Fibroblast of mammary gland (primary cell): Measurements from ENCODE around the gene NFATC2.

ENCODE experiments used
- DNase-seq: peaks from one replicate; pipeline ENCODE4 v3.0.0-alpha.2; 2010; ENCODE audit warnings: low read depth
- H3K4me3 ChIP-seq: 2 replicates; pipeline ENCODE4 v1.5.1; 2011; ENCODE audit warnings: low read depth, mild to moderate bottlenecking, low read length, moderate library complexity; ENCODE audit not compliant: control insufficient read depth
- CTCF ChIP-seq: conservative IDR thresholded peaks from 2 replicates; pipeline ENCODE4 v1.5.1; 2011; ENCODE audit warnings: low read depth, low read length, inconsistent platforms; ENCODE audit not compliant: control insufficient read depth, insufficient read depth

Gene NFATC2

GRCh38 chr20:51420111-51420510 lies 122.4 kb downstream of the NFATC2 start:
- no peak for TF ChIP-seq CTCF
- H3K4me3 ChIP-seq = no peak overlapping the region
- peak; percentile 53 for DNase-seq

- DNase-seq = no peak
- TF ChIP-seq CTCF = no peak
- H3K4me3 ChIP-seq = no peak overlapping the region
Observed at GRCh38 chr20:51419646-51420045, 122.9 kb downstream of the NFATC2 start.

- no peak for DNase-seq
- no peak for TF ChIP-seq CTCF
- no peak overlapping the region for H3K4me3 ChIP-seq
Observed at GRCh38 chr20:51419231-51419630, 123.3 kb downstream of the NFATC2 start.

GRCh38 chr20:51418137-51418529 lies 124.4 kb downstream of the NFATC2 start:
- DNase-seq = no peak
- no peak for TF ChIP-seq CTCF
- no peak overlapping the region for H3K4me3 ChIP-seq

GRCh38 chr20:51417250-51418136 lies 125.0 kb downstream of the NFATC2 start:
- no peak overlapping the region for H3K4me3 ChIP-seq
- no peak for TF ChIP-seq CTCF
- DNase-seq = no peak

- H3K4me3 ChIP-seq = no peak overlapping the region
- DNase-seq = no peak
- TF ChIP-seq CTCF = no peak
Observed at GRCh38 chr20:51416532-51417249, 125.8 kb downstream of the NFATC2 start.

- H3K4me3 ChIP-seq = no peak overlapping the region
- DNase-seq = no peak
- no peak for TF ChIP-seq CTCF
Observed at GRCh38 chr20:51413857-51414256, 128.7 kb downstream of the NFATC2 start.
